Activated B cell treated with CpG ODN at 0.5 μM for 24 hours (primary cell): ENCODE data around the gene OR5H2. TPM values are rescaled to one million over a fixed set of nuclear protein-coding genes. Genes with fewer than 3 reads are reported as not detected.

Source experiments
- ATAC-seq: fragments of 200-7000 bp; cut with Tn5 transposase; one replicate; pipeline ENCODE4 v1.10.0; 2021; ENCODE audit warnings: low read depth, mild to moderate bottlenecking, moderate library complexity
- CTCF ChIA-PET: fragments of 350-600 bp; sonication (Branson Sonifier 250); formaldehyde crosslinking; loops from one replicate; lab custom pipeline; 2021; ENCODE audit warnings: antibody characterized with exemption; lab: Charles Lee
- POLR2A ChIA-PET: fragments of 350-600 bp; sonication (Branson Sonifier 250); formaldehyde crosslinking; loops from one replicate; lab custom pipeline; 2021; ENCODE audit warnings: antibody characterized with exemption; lab: Charles Lee
- DNase-seq: peaks from one replicate; pipeline ENCODE4 v3.0.0; 2022
- H3K27ac Mint-ChIP-seq: one replicate; pipeline ENCODE4 v1.8.0; 2020; ENCODE audit warnings: mixed read lengths
- H3K27me3 Mint-ChIP-seq: one replicate; pipeline ENCODE4 v1.8.0; 2021; ENCODE audit warnings: mixed read lengths
- H3K36me3 Mint-ChIP-seq: one replicate; pipeline ENCODE4 v1.8.0; 2021; ENCODE audit warnings: low read depth, mixed read lengths
- H3K4me1 Mint-ChIP-seq: one replicate; pipeline ENCODE4 v1.8.0; 2021; ENCODE audit warnings: mixed read lengths
- H3K4me3 Mint-ChIP-seq: one replicate; pipeline ENCODE4 v1.8.0; 2020; ENCODE audit warnings: mild to moderate bottlenecking, mixed read lengths
- H3K9me3 Mint-ChIP-seq: one replicate; pipeline ENCODE4 v1.8.0; 2020; ENCODE audit warnings: mixed read lengths
- CTCF ChIP-seq: fragments of 200-600 bp; IDR thresholded peaks from one replicate; pipeline ENCODE4 v1.8.0; 2022; ENCODE audit warnings: antibody characterized with exemption, mild to moderate bottlenecking
- intact Hi-C: fragments of 100-400 bp; cut with micrococcal nuclease; formaldehyde crosslinking; loops from one replicate; pipeline ENCODE4 v1.15.1; 2024
- total RNA-seq: library from RNA; stranded (reverse); gene quantifications from 2 replicates; pipeline ENCODE4 v1.2.3, GENCODE V29; 2022

Gene OR5H2
- total RNA-seq, 1 donor from 2014 or later = not detected

- Mint-ChIP-seq H3K27me3 (peaks cover 6% of the 10 kb centered on the region), H3K36me3 (no peaks in the 10 kb centered on the region)
- POLR2A ChIA-PET = no interaction called here
Observed at GRCh38 chr3:98328933-98329332, 46.6 kb downstream of the OR5H2 start.

DNA sequence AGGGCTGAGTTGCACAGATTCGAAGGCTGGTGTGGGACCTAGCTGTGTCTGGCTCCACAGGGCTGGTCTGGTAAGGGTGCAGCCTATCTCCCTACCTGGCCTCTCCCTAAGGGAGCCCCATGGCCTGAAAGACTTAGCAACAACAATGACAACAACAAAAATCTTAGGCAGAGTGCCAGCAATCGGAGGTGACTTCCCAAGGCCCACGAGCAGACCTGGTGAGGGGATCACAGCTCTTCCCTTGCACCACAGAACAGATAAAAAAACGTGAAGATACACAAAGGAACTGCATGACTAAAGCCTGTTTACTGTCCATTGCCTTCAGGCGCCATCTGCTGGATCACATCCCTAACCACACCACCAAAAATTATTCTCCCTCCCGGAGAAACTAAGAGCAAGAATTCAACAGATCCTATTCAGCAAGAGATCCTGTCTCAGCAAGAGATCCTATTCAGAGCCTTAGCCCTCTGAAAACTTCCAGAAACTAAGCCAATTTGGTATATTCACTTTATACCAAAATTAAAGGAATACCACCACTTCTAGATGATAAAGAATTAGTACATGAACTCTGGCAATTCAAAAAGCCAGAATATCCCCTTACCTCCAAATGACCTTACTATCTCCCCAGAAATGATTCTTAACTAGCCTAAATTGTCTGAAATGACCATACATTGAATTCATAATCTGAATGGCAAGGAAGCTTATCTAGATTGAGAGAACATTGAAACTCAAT, 47.3 kb downstream of the OR5H2 start:
- ChIA-PET CTCF (no interaction called here), POLR2A (no interaction called here)
- no peak for DNase-seq
- Mint-ChIP-seq H3K27me3 (peaks cover 6% of the 10 kb centered on the region), H3K27ac (no peak overlapping the region), H3K4me1 (no peaks in the 10 kb centered on the region), H3K36me3 (no peaks in the 10 kb centered on the region), H3K4me3 (no peak overlapping the region), H3K9me3 (no peaks in the 10 kb centered on the region)
- intact Hi-C loops = loop anchor here (1.0 to 10.0 kb wide), 3 partner anchors 290 to 535 kb away; no protein-coding TSS in a partner anchor
- ATAC-seq = no peak
- no peak for TF ChIP-seq CTCF

More at GRCh38 chr3:98328933-98329332, 46.6 kb downstream of the OR5H2 start:
- Mint-ChIP-seq H3K9me3 (no peaks in the 10 kb centered on the region), H3K27ac (no peak overlapping the region), H3K4me1 (no peaks in the 10 kb centered on the region), H3K4me3 (no peak overlapping the region)
- DNase-seq (no peak), ATAC-seq (no peak)
- intact Hi-C loops = loop anchor here (1.0 kb wide), 1 partner anchor 290 kb away; no protein-coding TSS in a partner anchor
- CTCF ChIA-PET = no interaction called here
- TF ChIP-seq CTCF = no peak

DNA sequence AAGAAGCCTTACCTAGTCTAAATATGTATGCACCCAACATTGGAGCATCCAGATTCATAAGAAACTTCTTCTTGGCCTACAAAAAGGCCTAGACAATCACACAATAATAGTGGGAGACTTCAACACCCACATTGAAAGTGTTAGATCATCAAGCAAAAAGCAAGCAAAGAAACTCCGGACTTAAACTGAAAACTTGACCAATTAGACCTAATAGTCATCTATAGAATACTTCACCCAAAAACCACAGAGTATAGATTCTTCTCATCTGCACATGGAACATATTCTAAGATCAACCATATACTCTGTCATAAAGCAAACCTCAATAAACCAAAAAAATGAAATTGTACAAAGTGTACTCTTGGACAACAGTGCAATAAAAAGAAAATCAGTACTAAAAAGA, 49.0 kb downstream of the OR5H2 start:
- no peak overlapping the region for H3K27ac Mint-ChIP-seq
- ChIA-PET CTCF (no interaction called here), POLR2A (no interaction called here)
- no peaks in the 10 kb centered on the region for H3K36me3 Mint-ChIP-seq
- no peak for TF ChIP-seq CTCF
- intact Hi-C loops = loop anchor here (5.0 to 10.0 kb wide), 2 partner anchors 481 to 537 kb away; no protein-coding TSS in a partner anchor
- H3K27me3 Mint-ChIP-seq = peaks cover 11% of the 10 kb centered on the region
- H3K9me3 Mint-ChIP-seq = no peaks in the 10 kb centered on the region
- H3K4me1 Mint-ChIP-seq = no peaks in the 10 kb centered on the region
- ATAC-seq (no peak), DNase-seq (no peak)
- H3K4me3 Mint-ChIP-seq = no peak overlapping the region

Other genes starting within 250 kb of the OR5H2 start
- not detected in 2 replicates for gene GABRR3, start 247.2 kb upstream of the OR5H2 start, total RNA-seq
- gene OR5AC2, start 195.3 kb upstream of the OR5H2 start, total RNA-seq = not detected in 2 replicates
- not detected in 2 replicates for gene OR5H1, start 151.8 kb upstream of the OR5H2 start, total RNA-seq
- 0.02 TPM in 1 of 2 replicates, not detected in the other for gene OR5H14, start 135.0 kb upstream of the OR5H2 start, total RNA-seq
- gene OR5H15, start 115.8 kb upstream of the OR5H2 start, total RNA-seq = not detected in 2 replicates
- not detected in 2 replicates for gene OR5H6, start 18.3 kb upstream of the OR5H2 start, total RNA-seq
- gene OR5K4, start 71.3 kb downstream of the OR5H2 start, total RNA-seq = not detected in 2 replicates
- gene OR5K3, start 108.2 kb downstream of the OR5H2 start, total RNA-seq = not detected in 2 replicates
- not detected in 2 replicates for gene OR5K1, start 180.7 kb downstream of the OR5H2 start, total RNA-seq
- gene OR5K2, start 215.2 kb downstream of the OR5H2 start, total RNA-seq = not detected in 2 replicates
- gene CLDND1, start 240.4 kb downstream of the OR5H2 start, total RNA-seq = 133 and 140 TPM in 2 replicates
- gene GPR15, start 249.5 kb downstream of the OR5H2 start, total RNA-seq = 3.7 and 4.5 TPM in 2 replicates